GM20000 (cell line): Measurements from ENCODE around the gene TTC9C.

Source experiments
- DNase-seq: peaks from one replicate; pipeline ENCODE4 v3.0.0; 2012; ENCODE audit warnings: low spot score
- CTCF ChIP-seq: IDR thresholded peaks from 2 replicates; pipeline ENCODE4 v1.5.1; 2012; ENCODE audit warnings: mild to moderate bottlenecking, control low read depth; ENCODE audit errors: extremely low read depth, missing control alignments

The TTC9C gene

GRCh38 chr11:62728171-62728988 lies at the start of gene TTC9C:
TTC9C (plus strand) TSS chr11:62728486; CDS start chr11:62728849, 363 bp downstream.
- TF ChIP-seq CTCF, result no peak
- peak; percentile 77 for DNase-seq

- DNase-seq, result peak; percentile 92
- TF ChIP-seq CTCF, result no peak
These were observed 49.3 kb upstream of the TTC9C start, which contains the start of gene UBXN1 for GRCh38 chr11:62678770-62679696. UBXN1 (minus strand) TSS chr11:62679073; CDS start chr11:62678923, 150 bp downstream.

GRCh38 chr11:62680825-62681240 lies 47.5 kb upstream of the TTC9C start:
- TF ChIP-seq CTCF, result peak; percentile 38
- DNase-seq, result peak; percentile 73

GRCh38 chr11:62682518-62682917 lies 45.8 kb upstream of the TTC9C start:
- no peak for TF ChIP-seq CTCF
- no peak for DNase-seq

- no peak for DNase-seq
- no peak for TF ChIP-seq CTCF
These were observed 40.5 kb upstream of the TTC9C start for GRCh38 chr11:62687508-62688396.

- DNase-seq, result no peak
- TF ChIP-seq CTCF, result no peak
These were observed 39.8 kb upstream of the TTC9C start for GRCh38 chr11:62688491-62688890.
